ENCODE measurements around the gene GRIP1.

Gene GRIP1

DNA sequence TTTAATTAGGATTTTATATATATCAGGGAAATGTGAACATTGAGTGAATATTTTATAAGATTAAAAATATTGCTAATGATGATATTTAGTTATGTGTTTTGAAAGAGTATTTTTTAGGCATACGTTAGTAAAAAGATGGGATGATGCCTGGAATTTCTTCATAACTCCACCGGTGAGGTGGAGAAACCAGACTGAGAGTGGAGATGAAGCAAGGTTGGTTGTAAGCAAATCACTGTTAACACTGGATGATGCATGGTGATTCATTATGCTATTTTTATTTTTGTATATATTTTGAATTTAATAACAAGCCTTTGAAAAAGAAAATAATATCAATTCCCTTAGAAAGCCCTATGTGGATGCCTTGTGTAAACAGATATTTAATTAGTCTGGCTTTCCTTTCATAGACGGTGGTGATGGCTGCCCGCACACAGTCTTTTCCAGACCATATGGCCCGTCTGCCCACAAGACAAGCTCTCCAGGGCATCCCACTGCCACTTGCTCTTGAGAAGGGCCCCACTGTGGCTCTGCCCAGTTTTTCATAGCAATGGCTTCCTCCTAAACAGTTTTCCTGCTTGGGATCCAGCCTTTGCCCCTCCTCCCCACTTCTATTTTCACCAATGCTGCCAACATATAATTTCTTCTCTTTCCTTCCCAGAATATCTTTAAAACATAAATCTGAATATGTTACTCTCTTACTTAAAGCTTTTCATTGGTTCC lies 281.1 kb downstream of the GRIP1 start:
- in situ Hi-C loops (cut with HindIII; ENCODE audit: low sequenced_read_pairs), result no loop called here

DNA sequence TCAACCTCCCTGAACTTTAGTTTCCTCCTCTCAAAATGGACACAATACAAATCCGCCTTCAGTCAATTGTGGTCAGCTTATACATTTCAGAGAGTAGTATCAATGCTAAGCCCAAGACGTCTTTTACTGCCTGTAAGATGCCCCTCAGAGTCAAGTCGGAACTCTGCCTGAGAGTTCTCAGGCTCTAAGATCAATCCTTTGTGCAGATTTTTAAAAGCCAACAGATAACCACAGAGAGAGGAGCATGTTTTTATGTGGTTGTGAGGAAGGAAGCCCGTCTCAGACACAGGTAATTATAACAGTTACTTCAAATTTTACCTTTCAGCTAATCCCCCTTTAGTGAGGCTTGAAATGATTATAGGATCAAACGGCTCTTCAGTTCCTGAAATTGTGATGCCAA lies 285.0 kb downstream of the GRIP1 start:
- in situ Hi-C loops (cut with HindIII; ENCODE audit: low sequenced_read_pairs), result no loop called here

GRCh38 chr12:66392266-66392915 lies 286.5 kb downstream of the GRIP1 start:
- in situ Hi-C loops (cut with HindIII; ENCODE audit: low sequenced_read_pairs), result no loop called here

DNA sequence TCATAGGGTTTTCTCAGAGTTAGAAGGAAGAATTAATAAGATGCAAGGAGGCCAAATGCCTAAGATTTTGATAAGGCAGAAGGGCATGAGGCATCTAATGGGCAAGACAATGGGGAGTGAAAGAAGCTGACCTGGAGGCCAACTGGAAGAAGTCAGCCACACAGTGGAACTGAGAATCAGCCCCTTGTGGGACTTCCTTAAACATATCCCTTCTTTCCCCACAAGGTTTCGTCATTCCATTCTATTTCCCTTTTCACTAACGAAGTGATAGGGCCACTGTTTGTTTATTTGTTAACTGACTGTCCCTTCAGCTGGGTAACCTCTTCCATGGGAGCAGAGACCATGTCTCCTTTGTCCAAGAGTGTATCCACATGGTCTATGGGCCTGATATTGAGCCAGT lies 290.4 kb downstream of the GRIP1 start:
- in situ Hi-C loops (cut with HindIII; ENCODE audit: low sequenced_read_pairs), result no loop called here

DNA sequence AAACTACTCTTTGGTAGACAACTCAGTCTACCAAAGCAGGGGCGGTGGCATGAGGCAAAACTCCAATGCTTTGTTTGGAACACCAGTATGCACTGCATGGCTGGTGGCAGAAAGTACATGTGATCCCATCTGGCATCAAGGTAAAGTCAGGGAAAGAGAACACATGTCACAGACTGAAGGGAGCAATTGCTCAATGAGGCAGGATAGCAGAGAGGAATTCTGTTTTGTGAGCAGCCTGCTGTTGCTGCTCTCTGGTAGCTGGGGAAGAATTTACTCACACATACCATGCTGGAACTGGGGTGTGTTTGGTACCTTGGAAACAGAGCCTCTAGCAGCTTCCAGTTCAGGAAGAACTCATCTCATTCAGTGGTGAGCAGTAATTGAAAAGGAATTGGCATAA lies 291.8 kb downstream of the GRIP1 start:
- in situ Hi-C loops (cut with HindIII; ENCODE audit: low sequenced_read_pairs), result no loop called here

DNA sequence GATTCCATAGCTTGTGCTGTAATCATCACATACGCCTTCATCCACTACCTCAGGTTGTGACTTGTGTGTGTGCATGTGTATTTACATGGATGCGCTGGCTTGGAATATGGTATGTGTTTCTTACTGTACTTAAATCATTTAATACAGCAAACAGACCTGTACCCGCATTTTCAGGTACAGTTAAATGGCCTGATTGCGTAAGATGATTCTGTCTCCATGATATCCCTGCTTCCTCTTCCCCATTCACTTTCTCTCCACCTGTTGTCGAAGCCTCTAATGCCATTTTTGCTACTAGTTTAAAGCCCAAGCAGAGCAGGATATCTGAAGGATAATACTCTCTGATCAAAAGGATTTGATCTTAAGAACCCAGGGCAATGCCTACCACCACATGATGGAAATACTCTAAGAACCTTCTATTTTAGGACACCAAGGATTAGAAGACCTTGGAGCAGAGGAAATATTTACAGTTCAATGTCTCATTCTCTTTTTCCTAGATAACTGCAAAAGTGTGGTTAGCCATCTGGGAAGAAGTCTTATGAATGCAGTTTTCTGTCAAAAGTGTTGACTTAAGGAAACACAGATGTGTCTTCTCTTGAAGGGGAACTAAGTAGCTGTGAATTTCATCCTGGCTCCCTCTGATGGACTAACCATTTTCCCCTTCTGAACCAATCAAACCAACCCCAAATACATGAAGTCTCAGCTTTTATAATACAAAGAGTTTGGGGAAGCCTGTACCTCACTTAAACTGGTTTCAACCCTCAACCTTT lies 297.9 kb downstream of the GRIP1 start:
- in situ Hi-C loops (cut with HindIII; ENCODE audit: low sequenced_read_pairs), result no loop called here

DNA sequence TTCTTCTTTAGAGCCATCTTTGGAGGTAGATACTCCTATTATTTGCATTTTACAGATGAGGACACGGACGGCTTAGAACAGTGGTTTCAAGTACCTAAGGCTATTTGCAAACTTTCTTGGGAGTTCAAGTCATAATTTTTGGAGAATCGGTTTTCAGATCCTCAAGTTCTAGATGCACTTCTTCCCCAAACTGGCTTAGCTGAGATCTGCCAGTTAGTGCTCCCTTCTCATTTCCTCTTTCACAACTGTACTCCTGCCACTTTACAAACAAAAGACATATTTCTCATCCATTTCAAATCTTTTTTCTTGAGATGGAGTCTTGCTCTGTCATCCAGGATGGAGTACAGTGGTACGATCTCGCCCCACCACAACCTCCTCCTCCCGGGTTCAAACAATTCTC lies 299.3 kb downstream of the GRIP1 start:
- in situ Hi-C loops (cut with HindIII; ENCODE audit: low sequenced_read_pairs), result no loop called here

- in situ Hi-C loops (cut with HindIII; ENCODE audit: low sequenced_read_pairs), result no loop called here
These were observed 303.3 kb downstream of the GRIP1 start for GRCh38 chr12:66375560-66375959.

DNA sequence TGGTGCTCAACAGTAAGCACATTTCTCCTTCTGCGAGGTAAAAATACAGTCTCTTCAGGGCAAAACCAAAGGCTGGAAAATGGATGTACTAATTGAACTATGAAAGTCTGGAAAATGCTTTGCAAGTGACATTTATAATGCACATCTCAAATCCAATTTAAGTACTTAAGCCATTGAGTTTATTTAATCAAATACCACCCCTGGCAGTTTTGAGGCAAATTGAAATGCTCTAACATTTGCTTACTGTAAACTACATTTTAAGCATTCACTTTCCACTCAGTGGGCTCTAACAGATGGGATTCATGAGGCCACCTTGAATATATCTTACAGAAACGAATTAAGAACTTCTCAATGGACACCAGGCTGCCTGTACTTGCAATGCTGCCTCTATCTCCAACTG lies 306.9 kb downstream of the GRIP1 start:
- in situ Hi-C loops (cut with HindIII; ENCODE audit: low sequenced_read_pairs), result no loop called here

DNA sequence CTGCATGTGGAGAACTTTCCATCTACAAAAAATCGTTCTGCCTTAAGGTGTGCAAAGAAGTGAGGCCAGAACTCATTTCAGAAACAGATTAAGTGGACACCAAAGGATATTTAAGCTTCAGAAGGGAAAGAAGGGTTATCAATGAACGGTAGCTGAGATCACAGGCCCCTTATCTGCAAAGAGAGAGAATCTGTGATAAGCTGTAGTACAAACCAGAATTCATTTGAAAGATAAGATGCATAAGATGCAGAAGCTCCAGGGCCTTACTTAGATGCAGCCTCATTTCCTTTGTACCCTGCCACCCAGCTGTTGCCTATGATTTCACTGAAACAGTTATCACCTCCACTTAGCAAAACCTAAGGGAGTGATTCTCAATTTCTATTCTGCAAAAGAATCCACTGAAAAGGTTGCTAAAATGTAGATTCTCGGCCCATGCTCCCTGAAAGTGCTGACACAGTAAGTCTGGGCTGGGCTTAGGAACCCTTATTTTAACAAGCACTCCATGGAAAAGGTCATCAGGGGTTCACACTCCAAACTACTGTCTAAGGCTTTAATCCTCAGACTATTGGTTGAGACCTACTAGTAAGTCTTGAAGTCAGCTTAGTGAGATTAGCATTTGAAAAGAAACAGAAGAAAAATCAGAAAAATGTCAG lies 311.7 kb downstream of the GRIP1 start:
- in situ Hi-C loops (cut with HindIII; ENCODE audit: low sequenced_read_pairs), result no loop called here

GRCh38 chr12:66365718-66366490 lies 313.0 kb downstream of the GRIP1 start:
- in situ Hi-C loops (cut with HindIII; ENCODE audit: low sequenced_read_pairs), result no loop called here

DNA sequence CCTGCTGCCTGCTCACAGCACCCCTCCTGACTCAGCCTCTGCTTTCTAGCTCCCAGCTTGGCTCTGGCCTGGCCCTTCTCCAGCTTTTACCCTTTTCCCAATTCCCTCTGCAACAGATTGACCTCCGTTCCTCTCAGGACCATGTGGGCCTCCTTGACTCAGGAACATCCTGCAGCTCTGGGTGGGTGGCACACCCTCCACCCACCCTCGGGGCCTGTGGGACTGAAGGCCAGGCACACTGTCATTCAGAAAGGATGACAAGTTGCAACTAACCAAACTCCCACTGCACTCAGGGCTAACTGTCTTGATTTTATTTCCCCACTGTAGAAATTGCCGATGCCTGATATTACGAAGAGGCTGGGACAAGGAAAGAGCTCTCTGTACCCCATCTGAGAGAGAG lies 317.2 kb downstream of the GRIP1 start:
- in situ Hi-C loops (cut with HindIII; ENCODE audit: low sequenced_read_pairs), result no loop called here

- in situ Hi-C loops (cut with HindIII; ENCODE audit: low sequenced_read_pairs), result no loop called here
These were observed 319.6 kb downstream of the GRIP1 start for GRCh38 chr12:66359300-66359699.

- in situ Hi-C loops (cut with HindIII; ENCODE audit: low sequenced_read_pairs), result no loop called here
These were observed 324.6 kb downstream of the GRIP1 start for GRCh38 chr12:66354291-66354690.

DNA sequence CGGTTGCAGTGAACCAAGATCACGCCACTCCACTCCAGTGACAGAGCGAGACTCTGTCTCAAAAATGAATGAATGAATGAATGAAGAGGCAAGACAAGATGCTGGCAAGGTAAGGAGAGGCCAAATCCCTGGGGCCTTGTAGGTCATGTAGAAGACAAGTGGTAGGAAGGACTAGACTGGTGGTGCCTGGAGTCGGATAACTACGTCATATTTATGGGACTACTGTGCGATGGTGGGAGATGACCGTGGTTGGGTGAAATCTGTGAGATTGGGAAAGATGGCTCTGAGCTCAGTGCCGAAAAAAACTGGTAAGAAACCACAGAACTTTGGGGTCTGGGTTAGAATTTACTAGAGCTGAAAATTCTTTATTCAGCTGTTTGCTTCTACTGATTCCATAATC lies 326.0 kb downstream of the GRIP1 start:
- in situ Hi-C loops (cut with HindIII; ENCODE audit: low sequenced_read_pairs), result no loop called here

DNA sequence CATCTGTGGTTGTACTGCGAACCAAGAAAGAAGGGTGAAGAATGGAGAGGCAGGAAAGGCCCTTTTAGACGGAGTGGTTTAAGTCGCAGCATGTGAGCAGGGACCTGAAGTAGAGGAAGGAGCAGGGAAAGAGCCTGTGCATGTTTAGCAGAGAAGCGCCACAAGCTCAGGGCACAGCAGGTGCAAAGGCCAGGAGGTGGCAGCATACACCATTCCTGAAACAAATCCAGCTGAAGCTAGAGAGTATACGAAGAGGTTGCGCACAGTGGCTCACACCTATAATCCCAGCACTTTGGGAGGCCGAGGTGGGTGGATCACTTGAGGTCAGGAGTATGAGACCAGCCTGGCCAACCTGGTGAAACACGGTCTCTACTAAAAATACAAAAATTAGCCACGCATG lies 326.7 kb downstream of the GRIP1 start:
- in situ Hi-C loops (cut with HindIII; ENCODE audit: low sequenced_read_pairs), result no loop called here

DNA sequence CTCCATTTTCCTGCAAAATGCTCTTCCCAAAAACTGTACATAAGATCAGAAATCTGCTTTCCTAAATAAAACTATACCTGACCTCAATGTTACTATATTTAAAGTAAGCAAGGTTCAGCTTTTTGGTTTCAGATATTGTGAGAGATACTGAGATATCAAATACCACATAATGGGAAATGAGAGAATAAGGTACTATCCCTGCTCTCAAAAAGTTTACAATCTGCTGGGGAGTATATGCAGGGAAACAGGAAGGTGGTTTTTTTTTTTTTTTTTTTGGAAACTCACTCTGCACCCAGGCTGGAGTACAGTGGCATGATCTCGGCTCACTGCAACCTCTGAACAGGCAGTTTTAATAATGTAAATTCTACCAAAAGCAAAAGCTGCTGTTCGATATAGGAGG lies 327.6 kb downstream of the GRIP1 start:
- in situ Hi-C loops (cut with HindIII; ENCODE audit: low sequenced_read_pairs), result no loop called here

- in situ Hi-C loops (cut with HindIII; ENCODE audit: low sequenced_read_pairs), result no loop called here
These were observed 332.9 kb downstream of the GRIP1 start for GRCh38 chr12:66345956-66346355.

- in situ Hi-C loops (cut with HindIII; ENCODE audit: low sequenced_read_pairs), result no loop called here
These were observed 333.7 kb downstream of the GRIP1 start for GRCh38 chr12:66345212-66345611.

DNA sequence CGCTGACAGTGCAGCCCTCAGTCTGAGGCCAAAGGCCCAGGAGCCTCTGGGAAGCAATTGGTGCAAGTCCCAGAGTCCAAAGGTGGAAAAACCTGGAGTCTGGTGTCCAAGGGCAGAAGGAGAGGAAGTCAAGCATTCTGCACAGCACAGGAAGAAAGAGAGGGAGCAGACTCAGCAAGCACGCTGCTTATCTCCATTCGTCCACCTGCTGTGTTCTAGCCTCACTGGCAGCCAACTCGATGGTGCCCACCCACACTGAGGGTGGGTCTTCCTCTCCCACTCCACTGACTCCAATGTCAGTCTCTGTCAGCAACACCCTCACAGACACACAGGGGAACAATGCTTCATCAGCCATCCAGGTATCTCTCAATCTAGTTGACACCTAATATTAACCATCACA lies 337.8 kb downstream of the GRIP1 start:
- in situ Hi-C loops (cut with HindIII; ENCODE audit: low sequenced_read_pairs), result no loop called here

DNA sequence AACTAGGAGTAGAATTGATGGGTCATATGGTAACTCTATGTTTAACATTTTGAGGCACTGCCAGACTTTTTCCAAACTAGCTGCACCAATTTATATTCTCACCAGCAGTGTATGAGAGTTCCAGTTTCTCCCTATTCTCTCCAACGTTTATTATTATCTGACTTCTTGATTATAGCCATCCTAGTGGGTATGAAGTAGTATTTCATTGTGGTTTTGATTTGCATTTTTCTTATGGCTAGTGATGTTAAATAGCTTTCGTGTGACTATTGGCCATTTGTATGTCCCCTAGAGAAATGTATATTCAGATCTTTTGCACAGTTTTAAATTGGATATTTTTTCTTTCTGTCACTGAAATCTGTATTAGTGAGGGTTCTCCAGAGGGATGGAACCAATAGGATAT lies 338.7 kb downstream of the GRIP1 start:
- in situ Hi-C loops (cut with HindIII; ENCODE audit: low sequenced_read_pairs), result no loop called here
